ENCODE data around the gene ARHGAP6.

Gene ARHGAP6

GRCh38 chrX:11406109-11406765, 259.5 kb downstream of the ARHGAP6 start:
- Histone ChIP-seq H3K4me1 (ENCODE audit: low read depth, poor library complexity, severe bottlenecking) (peaks cover 12% of the 10 kb centered on the region), H3K4me2 (no peak overlapping the region), H2AFZ (ENCODE audit: low read depth) (no peak overlapping the region), H4K20me1 (ENCODE audit: insufficient read depth) (no peaks in the 10 kb centered on the region), H3K27me3 (ENCODE audit: insufficient read depth, low read depth) (no peaks in the 10 kb centered on the region), H3K9ac (no peak overlapping the region), H3K79me2 (ENCODE audit: insufficient read depth, low read depth) (no peaks in the 10 kb centered on the region; the same call in 1 of the 2 replicates), H3K27ac (no peak overlapping the region), H3K4me3 (IDR thresholded peaks at IDR 0.05; ENCODE audit: insufficient read depth, low read depth, low read length) (no peak overlapping the region), H3K36me3 (ENCODE audit: insufficient read depth) (no peaks in the 10 kb centered on the region)
- TF ChIP-seq CTCF (conservative IDR thresholded peaks at IDR 0.05; ENCODE audit: low read depth, low read length) = no peak

GRCh38 chrX:11403631-11404030, 262.1 kb downstream of the ARHGAP6 start:
- Histone ChIP-seq H3K4me2 (no peak overlapping the region), H2AFZ (ENCODE audit: low read depth) (no peak overlapping the region), H3K79me2 (ENCODE audit: insufficient read depth, low read depth) (no peaks in the 10 kb centered on the region; the same call in 1 of the 2 replicates), H3K27me3 (ENCODE audit: insufficient read depth, low read depth) (no peaks in the 10 kb centered on the region), H3K4me1 (ENCODE audit: low read depth, poor library complexity, severe bottlenecking) (peaks cover 24% of the 10 kb centered on the region), H3K36me3 (ENCODE audit: insufficient read depth) (no peaks in the 10 kb centered on the region), H3K27ac (no peak overlapping the region), H3K4me3 (IDR thresholded peaks at IDR 0.05; ENCODE audit: insufficient read depth, low read depth, low read length) (no peak overlapping the region), H4K20me1 (ENCODE audit: insufficient read depth) (no peaks in the 10 kb centered on the region), H3K9ac (no peak overlapping the region)
- no peak for TF ChIP-seq CTCF (conservative IDR thresholded peaks at IDR 0.05; ENCODE audit: low read depth, low read length)

- H3K4me1 ChIP-seq (ENCODE audit: low read depth, poor library complexity, severe bottlenecking) = peaks cover 27% of the 10 kb centered on the region
- H3K79me2 ChIP-seq (ENCODE audit: insufficient read depth, low read depth) = no peaks in the 10 kb centered on the region; the same call in 1 of the 2 replicates
- H2AFZ ChIP-seq (ENCODE audit: low read depth) = no peak overlapping the region
- H3K9ac ChIP-seq = no peak overlapping the region
- H3K4me2 ChIP-seq = no peak overlapping the region
- H3K4me3 ChIP-seq (IDR thresholded peaks at IDR 0.05; ENCODE audit: insufficient read depth, low read depth, low read length) = no peak overlapping the region
- H3K36me3 ChIP-seq (ENCODE audit: insufficient read depth) = no peaks in the 10 kb centered on the region
- no peak for TF ChIP-seq CTCF (conservative IDR thresholded peaks at IDR 0.05; ENCODE audit: low read depth, low read length)
- no peaks in the 10 kb centered on the region for H3K27me3 ChIP-seq (ENCODE audit: insufficient read depth, low read depth)
- no peak overlapping the region for H3K27ac ChIP-seq
- no peaks in the 10 kb centered on the region for H4K20me1 ChIP-seq (ENCODE audit: insufficient read depth)
Observed at GRCh38 chrX:11401966-11402365, 263.8 kb downstream of the ARHGAP6 start.

GRCh38 chrX:11399489-11400094, 266.1 kb downstream of the ARHGAP6 start:
- Histone ChIP-seq H2AFZ (ENCODE audit: low read depth) (no peak overlapping the region), H3K27ac (no peak overlapping the region), H3K9ac (no peak overlapping the region), H3K4me3 (IDR thresholded peaks at IDR 0.05; ENCODE audit: insufficient read depth, low read depth, low read length) (no peak overlapping the region), H3K79me2 (ENCODE audit: insufficient read depth, low read depth) (no peaks in the 10 kb centered on the region), H4K20me1 (ENCODE audit: insufficient read depth) (no peaks in the 10 kb centered on the region), H3K4me2 (no peak overlapping the region), H3K4me1 (ENCODE audit: low read depth, poor library complexity, severe bottlenecking) (peaks cover 25% of the 10 kb centered on the region), H3K36me3 (ENCODE audit: insufficient read depth) (no peaks in the 10 kb centered on the region), H3K27me3 (ENCODE audit: insufficient read depth, low read depth) (no peaks in the 10 kb centered on the region)
- TF ChIP-seq CTCF (conservative IDR thresholded peaks at IDR 0.05; ENCODE audit: low read depth, low read length) = no peak
